ENCODE results near the gene GPR42.
"Not testable (repeated sequence)": the region's sequence is repeated elsewhere in the genome, so short reads cannot be mapped to it uniquely, and the experiment has no call there.

Gene GPR42

GRCh38 chr19:35363711-35364425, 7.0 kb upstream of the GPR42 start:
- no peak for DNase-seq

- no peak for DNase-seq
Observed at GRCh38 chr19:35365303-35365702, 5.6 kb upstream of the GPR42 start.

GRCh38 chr19:35368378-35368777, 2.5 kb upstream of the GPR42 start:
- no peak for DNase-seq

- no peak for DNase-seq
Observed at GRCh38 chr19:35369522-35369921, 1.3 kb upstream of the GPR42 start.

- no peak for DNase-seq
Observed at GRCh38 chr19:35373492-35373891, 2.6 kb downstream of the GPR42 start.

- DNase-seq, result not testable (repeated sequence)
Observed at GRCh38 chr19:35374031-35374430, 3.2 kb downstream of the GPR42 start.

GRCh38 chr19:35375505-35376307, 4.8 kb downstream of the GPR42 start:
- no peak for DNase-seq

- no peak for DNase-seq
Observed at GRCh38 chr19:35377656-35378055, 6.8 kb downstream of the GPR42 start.

GRCh38 chr19:35378356-35378755, 7.5 kb downstream of the GPR42 start:
- DNase-seq, result no peak

- not testable (repeated sequence) for DNase-seq
Observed at GRCh38 chr19:35379545-35379944, 8.7 kb downstream of the GPR42 start.

GRCh38 chr19:35379992-35380391, 9.1 kb downstream of the GPR42 start:
- DNase-seq, result no peak

GRCh38 chr19:35380450-35381124, 9.7 kb downstream of the GPR42 start:
- no peak for DNase-seq

GRCh38 chr19:35381318-35381717, 10.4 kb downstream of the GPR42 start:
- no peak for DNase-seq

- no peak for DNase-seq
Observed at GRCh38 chr19:35381926-35382325, 11.1 kb downstream of the GPR42 start.

- DNase-seq, result no peak
Observed at GRCh38 chr19:35383536-35383935, 12.7 kb downstream of the GPR42 start.

GRCh38 chr19:35388277-35389054, 17.6 kb downstream of the GPR42 start:
- no peak for DNase-seq

GRCh38 chr19:35389192-35389861, 18.5 kb downstream of the GPR42 start:
- DNase-seq, result no peak

- no peak for DNase-seq
Observed at GRCh38 chr19:35392742-35393715, 22.2 kb downstream of the GPR42 start.

GRCh38 chr19:35395382-35396199, 24.7 kb downstream of the GPR42 start:
- DNase-seq, result no peak

GRCh38 chr19:35396240-35396885, 25.5 kb downstream of the GPR42 start:
- DNase-seq, result no peak

All from activated naive CD4-positive, alpha-beta T cell (primary cell).